Measurements from ENCODE around the gene LDB2. TPM values are rescaled to one million over a fixed set of nuclear protein-coding genes. Genes with fewer than 3 reads are reported as not detected.

Gene LDB2
- total and polyA plus RNA-seq, 2 of the 8 experiments (the other 6 are each of a cell fraction or from before 2014, with no cell fraction given) = 57.0 to 140 TPM

DNA sequence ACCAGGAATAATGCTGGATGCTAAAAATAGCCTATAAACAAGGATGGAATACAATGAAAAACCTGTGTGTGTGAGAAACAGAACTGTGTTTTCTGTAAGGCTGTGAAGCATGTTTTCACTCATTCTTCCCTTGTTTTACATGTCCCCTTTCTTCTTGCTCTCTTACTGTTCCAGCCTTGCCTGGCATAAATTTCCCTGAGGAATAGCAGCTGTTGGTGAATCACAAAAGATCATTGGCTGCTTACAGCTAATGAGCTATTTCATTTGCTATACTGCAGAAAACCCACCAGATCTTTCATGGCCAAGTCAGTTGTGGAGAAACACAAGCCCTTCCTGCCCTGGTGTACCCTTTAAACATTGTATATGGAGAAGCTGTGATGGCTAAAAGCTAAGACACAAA is 91.1 kb downstream of the LDB2 start (continued):
- TF ChIP-seq, protein P1, sequence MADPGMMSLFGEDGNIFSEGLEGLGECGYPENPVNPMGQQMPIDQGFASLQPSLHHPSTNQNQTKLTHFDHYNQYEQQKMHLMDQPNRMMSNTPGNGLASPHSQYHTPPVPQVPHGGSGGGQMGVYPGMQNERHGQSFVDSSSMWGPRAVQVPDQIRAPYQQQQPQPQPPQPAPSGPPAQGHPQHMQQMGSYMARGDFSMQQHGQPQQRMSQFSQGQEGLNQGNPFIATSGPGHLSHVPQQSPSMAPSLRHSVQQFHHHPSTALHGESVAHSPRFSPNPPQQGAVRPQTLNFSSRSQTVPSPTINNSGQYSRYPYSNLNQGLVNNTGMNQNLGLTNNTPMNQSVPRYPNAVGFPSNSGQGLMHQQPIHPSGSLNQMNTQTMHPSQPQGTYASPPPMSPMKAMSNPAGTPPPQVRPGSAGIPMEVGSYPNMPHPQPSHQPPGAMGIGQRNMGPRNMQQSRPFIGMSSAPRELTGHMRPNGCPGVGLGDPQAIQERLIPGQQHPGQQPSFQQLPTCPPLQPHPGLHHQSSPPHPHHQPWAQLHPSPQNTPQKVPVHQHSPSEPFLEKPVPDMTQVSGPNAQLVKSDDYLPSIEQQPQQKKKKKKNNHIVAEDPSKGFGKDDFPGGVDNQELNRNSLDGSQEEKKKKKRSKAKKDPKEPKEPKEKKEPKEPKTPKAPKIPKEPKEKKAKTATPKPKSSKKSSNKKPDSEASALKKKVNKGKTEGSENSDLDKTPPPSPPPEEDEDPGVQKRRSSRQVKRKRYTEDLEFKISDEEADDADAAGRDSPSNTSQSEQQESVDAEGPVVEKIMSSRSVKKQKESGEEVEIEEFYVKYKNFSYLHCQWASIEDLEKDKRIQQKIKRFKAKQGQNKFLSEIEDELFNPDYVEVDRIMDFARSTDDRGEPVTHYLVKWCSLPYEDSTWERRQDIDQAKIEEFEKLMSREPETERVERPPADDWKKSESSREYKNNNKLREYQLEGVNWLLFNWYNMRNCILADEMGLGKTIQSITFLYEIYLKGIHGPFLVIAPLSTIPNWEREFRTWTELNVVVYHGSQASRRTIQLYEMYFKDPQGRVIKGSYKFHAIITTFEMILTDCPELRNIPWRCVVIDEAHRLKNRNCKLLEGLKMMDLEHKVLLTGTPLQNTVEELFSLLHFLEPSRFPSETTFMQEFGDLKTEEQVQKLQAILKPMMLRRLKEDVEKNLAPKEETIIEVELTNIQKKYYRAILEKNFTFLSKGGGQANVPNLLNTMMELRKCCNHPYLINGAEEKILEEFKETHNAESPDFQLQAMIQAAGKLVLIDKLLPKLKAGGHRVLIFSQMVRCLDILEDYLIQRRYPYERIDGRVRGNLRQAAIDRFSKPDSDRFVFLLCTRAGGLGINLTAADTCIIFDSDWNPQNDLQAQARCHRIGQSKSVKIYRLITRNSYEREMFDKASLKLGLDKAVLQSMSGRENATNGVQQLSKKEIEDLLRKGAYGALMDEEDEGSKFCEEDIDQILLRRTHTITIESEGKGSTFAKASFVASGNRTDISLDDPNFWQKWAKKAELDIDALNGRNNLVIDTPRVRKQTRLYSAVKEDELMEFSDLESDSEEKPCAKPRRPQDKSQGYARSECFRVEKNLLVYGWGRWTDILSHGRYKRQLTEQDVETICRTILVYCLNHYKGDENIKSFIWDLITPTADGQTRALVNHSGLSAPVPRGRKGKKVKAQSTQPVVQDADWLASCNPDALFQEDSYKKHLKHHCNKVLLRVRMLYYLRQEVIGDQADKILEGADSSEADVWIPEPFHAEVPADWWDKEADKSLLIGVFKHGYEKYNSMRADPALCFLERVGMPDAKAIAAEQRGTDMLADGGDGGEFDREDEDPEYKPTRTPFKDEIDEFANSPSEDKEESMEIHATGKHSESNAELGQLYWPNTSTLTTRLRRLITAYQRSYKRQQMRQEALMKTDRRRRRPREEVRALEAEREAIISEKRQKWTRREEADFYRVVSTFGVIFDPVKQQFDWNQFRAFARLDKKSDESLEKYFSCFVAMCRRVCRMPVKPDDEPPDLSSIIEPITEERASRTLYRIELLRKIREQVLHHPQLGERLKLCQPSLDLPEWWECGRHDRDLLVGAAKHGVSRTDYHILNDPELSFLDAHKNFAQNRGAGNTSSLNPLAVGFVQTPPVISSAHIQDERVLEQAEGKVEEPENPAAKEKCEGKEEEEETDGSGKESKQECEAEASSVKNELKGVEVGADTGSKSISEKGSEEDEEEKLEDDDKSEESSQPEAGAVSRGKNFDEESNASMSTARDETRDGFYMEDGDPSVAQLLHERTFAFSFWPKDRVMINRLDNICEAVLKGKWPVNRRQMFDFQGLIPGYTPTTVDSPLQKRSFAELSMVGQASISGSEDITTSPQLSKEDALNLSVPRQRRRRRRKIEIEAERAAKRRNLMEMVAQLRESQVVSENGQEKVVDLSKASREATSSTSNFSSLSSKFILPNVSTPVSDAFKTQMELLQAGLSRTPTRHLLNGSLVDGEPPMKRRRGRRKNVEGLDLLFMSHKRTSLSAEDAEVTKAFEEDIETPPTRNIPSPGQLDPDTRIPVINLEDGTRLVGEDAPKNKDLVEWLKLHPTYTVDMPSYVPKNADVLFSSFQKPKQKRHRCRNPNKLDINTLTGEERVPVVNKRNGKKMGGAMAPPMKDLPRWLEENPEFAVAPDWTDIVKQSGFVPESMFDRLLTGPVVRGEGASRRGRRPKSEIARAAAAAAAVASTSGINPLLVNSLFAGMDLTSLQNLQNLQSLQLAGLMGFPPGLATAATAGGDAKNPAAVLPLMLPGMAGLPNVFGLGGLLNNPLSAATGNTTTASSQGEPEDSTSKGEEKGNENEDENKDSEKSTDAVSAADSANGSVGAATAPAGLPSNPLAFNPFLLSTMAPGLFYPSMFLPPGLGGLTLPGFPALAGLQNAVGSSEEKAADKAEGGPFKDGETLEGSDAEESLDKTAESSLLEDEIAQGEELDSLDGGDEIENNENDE (IDR thresholded peaks at IDR 0.05; ENCODE audit: insufficient replicate concordance, low read length) = no peak
- TF ChIP-seq, protein P2, sequence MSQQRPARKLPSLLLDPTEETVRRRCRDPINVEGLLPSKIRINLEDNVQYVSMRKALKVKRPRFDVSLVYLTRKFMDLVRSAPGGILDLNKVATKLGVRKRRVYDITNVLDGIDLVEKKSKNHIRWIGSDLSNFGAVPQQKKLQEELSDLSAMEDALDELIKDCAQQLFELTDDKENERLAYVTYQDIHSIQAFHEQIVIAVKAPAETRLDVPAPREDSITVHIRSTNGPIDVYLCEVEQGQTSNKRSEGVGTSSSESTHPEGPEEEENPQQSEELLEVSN (IDR thresholded peaks at IDR 0.05) = no peak
- no peak for TF ChIP-seq SRF (IDR thresholded peaks at IDR 0.05; ENCODE audit: low read depth, low read length)
- no peak for TF ChIP-seq SIN3A (conservative IDR thresholded peaks at IDR 0.05 in 1 of 2, IDR thresholded peaks at IDR 0.05 in 1 of 2; ENCODE audit: low read depth in 1 of 2, low read length in 2 of 2)
- no peak for TF ChIP-seq BACH1 (IDR thresholded peaks at IDR 0.05; ENCODE audit: low read length)
- no peak for TF ChIP-seq RNF2 (IDR thresholded peaks at IDR 0.05; ENCODE audit: borderline replicate concordance, low read depth, low read length, missing control alignments, poor library complexity, severe bottlenecking)
- TF ChIP-seq KDM1A (IDR thresholded peaks at IDR 0.05; ENCODE audit: borderline replicate concordance, low read length) = no peak
- TF ChIP-seq CHD2 (IDR thresholded peaks at IDR 0.05; ENCODE audit: low read length) = no peak
- no peak for TF ChIP-seq PHF8 (conservative IDR thresholded peaks at IDR 0.05; ENCODE audit: low read depth, low read length)

All from H1 (cell line).